K562 (cell line): ENCODE results near the gene OR2B2. TPM values are rescaled to one million over a fixed set of nuclear protein-coding genes. Genes with fewer than 3 reads are reported as not detected.

Experiments used
- CHCHD3 ChIP-seq: fragments of 250-450 bp; sonication (Bioruptor Pico); IDR thresholded peaks from 2 replicates; pipeline ENCODE4 v2.1.2; 2022; ENCODE audit warnings: mild to moderate bottlenecking
- DNMT1 ChIP-seq: fragments of 450-650 bp; IDR thresholded peaks from 2 replicates; pipeline ENCODE4 v1.6.1; 2016; ENCODE audit warnings: antibody characterized with exemption, mild to moderate bottlenecking
- MYC ChIP-seq, 2 experiments: fragments of 250-450 bp in 1 of 2; sonication (Bioruptor Pico) in 1 of 2; IDR thresholded peaks; 2 replicates each; pipeline versions ENCODE4 v1.5.1 to v1.6.1; 2012 to 2021; ENCODE audit warnings: low read depth in 2 of 2, borderline replicate concordance in 1 of 2, improper control_type of control experiment in 1 of 2, low read length in 1 of 2, mild to moderate bottlenecking in 1 of 2, moderate library complexity in 1 of 2
- NFE2L1 ChIP-seq: fragments of 450-650 bp; IDR thresholded peaks from 2 replicates; pipeline ENCODE4 v1.6.1; 2016; ENCODE audit warnings: missing genetic modification characterization, low read depth, mild to moderate bottlenecking, missing compliant biosample characterization, moderate library complexity, borderline replicate concordance
- NFIC ChIP-seq: fragments of 450-650 bp; IDR thresholded peaks from 2 replicates; pipeline ENCODE4 v1.6.1; 2017; ENCODE audit warnings: mild to moderate bottlenecking, inconsistent platforms
- PHF8 ChIP-seq: fragments of 200-600 bp; sonication (generic); IDR thresholded peaks from 2 replicates; pipeline ENCODE4 v1.6.1; 2012; ENCODE audit warnings: mixed run types, mild to moderate bottlenecking, inconsistent platforms, low read length, moderate library complexity, borderline replicate concordance
- POLR3A ChIP-seq: IDR thresholded peaks from 2 replicates; pipeline ENCODE4 v1.6.1; 2011; ENCODE audit warnings: borderline replicate concordance, mild to moderate bottlenecking, moderate library complexity; ENCODE audit not compliant: insufficient read length, insufficient read depth; ENCODE audit errors: extremely low read depth
- RCOR1 ChIP-seq, 2 experiments: IDR thresholded peaks; 2 replicates each; pipeline ENCODE4 v1.6.1; 2012; ENCODE audit warnings: low read depth in 2 of 2, low read length in 2 of 2, borderline replicate concordance in 1 of 2, improper control_type of control experiment in 1 of 2
- SAFB2 ChIP-seq: fragments of 200-400 bp; formaldehyde crosslinking; IDR thresholded peaks from 2 replicates; pipeline ENCODE4 v1.6.1; 2018; ENCODE audit warnings: borderline replicate concordance, low read length, low read depth, moderate library complexity; ENCODE audit not compliant: severe bottlenecking
- SAP30 ChIP-seq: fragments of 200-600 bp; sonication (generic); IDR thresholded peaks from 2 replicates; pipeline ENCODE4 v1.6.1; 2012; ENCODE audit warnings: borderline replicate concordance, low read depth, mild to moderate bottlenecking, moderate library complexity, low read length, control low read depth, inconsistent platforms; ENCODE audit not compliant: insufficient read depth, poor library complexity, severe bottlenecking
- SOX6 ChIP-seq: fragments of 450-650 bp; IDR thresholded peaks from 2 replicates; pipeline ENCODE4 v1.6.1; 2014; ENCODE audit warnings: mild to moderate bottlenecking
- U2AF2 ChIP-seq: fragments of 200-400 bp; formaldehyde crosslinking; optimal IDR thresholded peaks from 2 replicates; pipeline ENCODE3; 2017; ENCODE audit warnings: low read depth, mild to moderate bottlenecking, low read length
- ZNF121 ChIP-seq: sonication (generic); formaldehyde crosslinking; conservative IDR thresholded peaks from 2 replicates; pipeline ENCODE4 v1.8.0; 2022; ENCODE audit warnings: missing genetic modification reagents
- ZNF165 ChIP-seq: fragments of 250-450 bp; sonication (Bioruptor Pico); IDR thresholded peaks from 2 replicates; pipeline ENCODE4 v1.4.0; 2020; ENCODE audit warnings: borderline replicate concordance
- ZNF23 ChIP-seq: fragments of 250-450 bp; sonication (Bioruptor Pico); IDR thresholded peaks from 2 replicates; pipeline ENCODE4 v1.4.0; 2020; ENCODE audit warnings: mild to moderate bottlenecking
- ZNF766 ChIP-seq: fragments of 200-800 bp; sonication (Bioruptor generic); conservative IDR thresholded peaks from 2 replicates; pipeline ENCODE4 v1.6.1; 2016; ENCODE audit warnings: missing genetic modification characterization, missing compliant biosample characterization
- polyA plus RNA-seq, 8 experiments: library from polyadenylated mRNA; depleted of rRNA in 4 of 8; stranded (reverse) in 5 of 8; unstranded in 3 of 8; fragments of >200 nt; fragmentation: Nextera tagmentation in 2 of 8; fragmentation: Illumina TruSeq in 1 of 8; extraction: Ambion mirVana in 2 of 8; extraction: Trizol in 1 of 8; gene quantifications; 2 replicates each; pipeline versions ENCODE4 v1.2.1 to v1.2.3, GENCODE V29; 2011 to 2014; ENCODE audit warnings: inconsistent platforms in 1 of 8, missing spikeins in 1 of 8
- total RNA-seq, 7 experiments: library from RNA; depleted of rRNA in 6 of 7; stranded (reverse); fragments of >200 nt in 6 of 7; fragmentation: Illumina TruSeq in 2 of 7; extraction: Trizol in 2 of 7; gene quantifications; 2 replicates each; pipeline versions ENCODE4 v1.2.1 to v1.2.3, GENCODE V29; 2011 to 2021; ENCODE audit warnings: low replicate concordance in 1 of 7
- TF ChIP-seq, protein P1 (sequence below): fragments of 150-350 bp; IDR thresholded peaks from 2 replicates; pipeline ENCODE4 v1.6.1; 2014; ENCODE audit warnings: low read depth, mild to moderate bottlenecking, low read length, borderline replicate concordance
- TF ChIP-seq, protein P2 (sequence below): fragments of 250-450 bp; sonication (Bioruptor Pico); IDR thresholded peaks from 2 replicates; pipeline ENCODE4 v1.8.0; 2021; ENCODE audit warnings: moderate library complexity, mild to moderate bottlenecking, inconsistent platforms
- TF ChIP-seq, protein P3 (sequence below): fragments of 250-450 bp; sonication (Bioruptor Pico); IDR thresholded peaks from 2 replicates; pipeline ENCODE4 v1.8.0; 2022; ENCODE audit warnings: moderate library complexity, mild to moderate bottlenecking, inconsistent platforms
- TF ChIP-seq, protein P4 (sequence below): fragments of 250-450 bp; sonication (Bioruptor Pico); IDR thresholded peaks from 2 replicates; pipeline ENCODE4 v1.8.0; 2022; ENCODE audit warnings: inconsistent platforms, mild to moderate bottlenecking, moderate library complexity, borderline replicate concordance

Gene OR2B2
- total and polyA plus RNA-seq, 9 of the 15 experiments (the other 6 are each of a cell fraction or from before 2014, with no cell fraction given): 0.24 TPM; not detected in 8

DNA sequence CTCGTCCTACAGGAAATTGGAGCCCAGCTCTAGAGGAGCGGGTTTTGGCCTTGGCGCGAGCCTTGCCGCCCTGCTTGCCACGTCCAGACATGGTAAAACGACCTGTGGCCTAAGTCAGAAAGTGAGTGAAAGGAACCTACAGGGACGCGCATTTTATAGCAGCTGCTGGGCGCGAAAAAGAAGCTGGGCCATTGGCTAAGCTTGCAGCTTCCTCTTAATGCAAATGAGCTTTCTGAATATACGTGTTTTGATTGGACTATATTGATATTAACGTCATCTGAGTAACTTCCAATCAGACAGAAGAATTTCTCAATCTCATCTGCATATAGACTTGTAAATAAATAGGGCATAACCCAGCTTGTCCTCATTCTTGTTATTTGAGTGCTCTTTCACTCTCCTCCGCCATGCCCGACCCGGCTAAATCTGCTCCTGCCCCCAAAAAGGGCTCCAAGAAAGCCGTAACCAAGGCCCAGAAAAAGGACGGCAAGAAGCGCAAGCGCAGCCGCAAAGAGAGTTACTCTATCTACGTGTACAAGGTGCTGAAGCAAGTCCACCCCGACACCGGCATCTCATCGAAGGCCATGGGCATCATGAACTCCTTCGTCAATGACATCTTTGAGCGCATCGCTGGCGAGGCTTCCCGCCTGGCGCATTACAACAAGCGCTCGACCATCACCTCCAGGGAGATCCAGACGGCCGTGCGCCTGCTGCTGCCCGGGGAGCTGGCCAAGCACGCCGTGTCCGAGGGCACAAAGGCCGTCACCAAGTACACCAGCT, 18.9 kb downstream of the OR2B2 start (continued):
- TF ChIP-seq ZNF165 (CRISPR knock-in tag): no peak
- TF ChIP-seq U2AF2: no peak
- no peak for TF ChIP-seq DNMT1
- TF ChIP-seq, protein P1, sequence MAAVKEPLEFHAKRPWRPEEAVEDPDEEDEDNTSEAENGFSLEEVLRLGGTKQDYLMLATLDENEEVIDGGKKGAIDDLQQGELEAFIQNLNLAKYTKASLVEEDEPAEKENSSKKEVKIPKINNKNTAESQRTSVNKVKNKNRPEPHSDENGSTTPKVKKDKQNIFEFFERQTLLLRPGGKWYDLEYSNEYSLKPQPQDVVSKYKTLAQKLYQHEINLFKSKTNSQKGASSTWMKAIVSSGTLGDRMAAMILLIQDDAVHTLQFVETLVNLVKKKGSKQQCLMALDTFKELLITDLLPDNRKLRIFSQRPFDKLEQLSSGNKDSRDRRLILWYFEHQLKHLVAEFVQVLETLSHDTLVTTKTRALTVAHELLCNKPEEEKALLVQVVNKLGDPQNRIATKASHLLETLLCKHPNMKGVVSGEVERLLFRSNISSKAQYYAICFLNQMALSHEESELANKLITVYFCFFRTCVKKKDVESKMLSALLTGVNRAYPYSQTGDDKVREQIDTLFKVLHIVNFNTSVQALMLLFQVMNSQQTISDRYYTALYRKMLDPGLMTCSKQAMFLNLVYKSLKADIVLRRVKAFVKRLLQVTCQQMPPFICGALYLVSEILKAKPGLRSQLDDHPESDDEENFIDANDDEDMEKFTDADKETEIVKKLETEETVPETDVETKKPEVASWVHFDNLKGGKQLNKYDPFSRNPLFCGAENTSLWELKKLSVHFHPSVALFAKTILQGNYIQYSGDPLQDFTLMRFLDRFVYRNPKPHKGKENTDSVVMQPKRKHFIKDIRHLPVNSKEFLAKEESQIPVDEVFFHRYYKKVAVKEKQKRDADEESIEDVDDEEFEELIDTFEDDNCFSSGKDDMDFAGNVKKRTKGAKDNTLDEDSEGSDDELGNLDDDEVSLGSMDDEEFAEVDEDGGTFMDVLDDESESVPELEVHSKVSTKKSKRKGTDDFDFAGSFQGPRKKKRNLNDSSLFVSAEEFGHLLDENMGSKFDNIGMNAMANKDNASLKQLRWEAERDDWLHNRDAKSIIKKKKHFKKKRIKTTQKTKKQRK: no peak
- TF ChIP-seq, protein P2, sequence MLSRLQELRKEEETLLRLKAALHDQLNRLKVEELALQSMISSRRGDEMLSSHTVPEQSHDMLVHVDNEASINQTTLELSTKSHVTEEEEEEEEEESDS (CRISPR knock-in tag): no peak
- no peak for TF ChIP-seq ZNF23
- no peak for TF ChIP-seq SAFB2
- TF ChIP-seq, protein P3, sequence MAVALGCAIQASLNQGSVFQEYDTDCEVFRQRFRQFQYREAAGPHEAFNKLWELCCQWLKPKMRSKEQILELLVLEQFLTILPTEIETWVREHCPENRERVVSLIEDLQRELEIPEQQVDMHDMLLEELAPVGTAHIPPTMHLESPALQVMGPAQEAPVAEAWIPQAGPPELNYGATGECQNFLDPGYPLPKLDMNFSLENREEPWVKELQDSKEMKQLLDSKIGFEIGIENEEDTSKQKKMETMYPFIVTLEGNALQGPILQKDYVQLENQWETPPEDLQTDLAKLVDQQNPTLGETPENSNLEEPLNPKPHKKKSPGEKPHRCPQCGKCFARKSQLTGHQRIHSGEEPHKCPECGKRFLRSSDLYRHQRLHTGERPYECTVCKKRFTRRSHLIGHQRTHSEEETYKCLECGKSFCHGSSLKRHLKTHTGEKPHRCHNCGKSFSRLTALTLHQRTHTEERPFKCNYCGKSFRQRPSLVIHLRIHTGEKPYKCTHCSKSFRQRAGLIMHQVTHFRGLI (CRISPR knock-in tag): no peak
- peak; percentile 53 to 60; a peak in 2 of 4 replicates for TF ChIP-seq RCOR1 (IDR thresholded peaks at IDR 0.05; ENCODE audit: borderline replicate concordance in 1 of 2, low read depth in 2 of 2, low read length in 2 of 2)
- peak; percentile 80 for TF ChIP-seq NFIC
- TF ChIP-seq ZNF121 (CRISPR knock-in tag): no peak
- TF ChIP-seq SOX6: 0 out of 2 replicates have a peak, but pooled peaks have one; percentile 78
- TF ChIP-seq NFE2L1 (tag): no peak
- TF ChIP-seq, protein P4, sequence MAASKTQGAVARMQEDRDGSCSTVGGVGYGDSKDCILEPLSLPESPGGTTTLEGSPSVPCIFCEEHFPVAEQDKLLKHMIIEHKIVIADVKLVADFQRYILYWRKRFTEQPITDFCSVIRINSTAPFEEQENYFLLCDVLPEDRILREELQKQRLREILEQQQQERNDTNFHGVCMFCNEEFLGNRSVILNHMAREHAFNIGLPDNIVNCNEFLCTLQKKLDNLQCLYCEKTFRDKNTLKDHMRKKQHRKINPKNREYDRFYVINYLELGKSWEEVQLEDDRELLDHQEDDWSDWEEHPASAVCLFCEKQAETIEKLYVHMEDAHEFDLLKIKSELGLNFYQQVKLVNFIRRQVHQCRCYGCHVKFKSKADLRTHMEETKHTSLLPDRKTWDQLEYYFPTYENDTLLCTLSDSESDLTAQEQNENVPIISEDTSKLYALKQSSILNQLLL: no peak
- TF ChIP-seq CHCHD3 (CRISPR knock-in tag): peak; percentile 97
- TF ChIP-seq PHF8: peak; percentile 91
- peak; percentile 71; the same call in 1 of the 2 replicates for TF ChIP-seq MYC (IDR thresholded peaks at IDR 0.05; ENCODE audit: low read depth, low read length)
- peak; percentile 69; the same call in 1 of the 2 replicates for TF ChIP-seq MYC (CRISPR knock-in tag; IDR thresholded peaks at IDR 0.05; ENCODE audit: borderline replicate concordance, low read depth)
- peak; percentile 48 for TF ChIP-seq SAP30
- no peak for TF ChIP-seq POLR3A
- no peak; the same call in 1 of the 2 replicates for TF ChIP-seq ZNF766
